ENCODE measurements around the gene UPF2. TPM values are rescaled to one million over a fixed set of nuclear protein-coding genes. Genes with fewer than 3 reads are reported as not detected.

Gene UPF2
- total and polyA plus RNA-seq, 4 donors: 6.6 to 19.6 (median 16.4) TPM

GRCh38 chr10:12006671-12007070 is 35.9 kb downstream of the UPF2 start (continued):
- TF ChIP-seq ATF3 (IDR thresholded peaks at IDR 0.05): no peak
- TF ChIP-seq RAD21 (IDR thresholded peaks at IDR 0.05): no peak
- TF ChIP-seq MAX (IDR thresholded peaks at IDR 0.05): no peak
- no peak for TF ChIP-seq EGR1 (IDR thresholded peaks at IDR 0.05; ENCODE audit: low read depth in 2 of 2)
- TF ChIP-seq FOXA1 (IDR thresholded peaks at IDR 0.05): no peak
- no peak for TF ChIP-seq TAF1 (conservative IDR thresholded peaks at IDR 0.05)

- Histone ChIP-seq H3K27me3 (ENCODE audit: control insufficient read depth in 4 of 4, insufficient read depth in 4 of 4, low read length in 3 of 4) (no peaks in the 10 kb centered on the region), H3K36me3 (ENCODE audit: control insufficient read depth in 4 of 4, insufficient read depth in 3 of 4, low read depth in 1 of 4, low read length in 3 of 4) (peaks cover 3 to 24% (median 15%) of the 10 kb centered on the region in 4 donors), H3K4me3 (ENCODE audit: low read depth in 1 of 3, low read length in 3 of 3) (no peak overlapping the region), H3K9ac (ENCODE audit: low read depth in 1 of 2, low read length in 2 of 2) (no peak overlapping the region), H3K4me1 (ENCODE audit: control insufficient read depth in 4 of 4, insufficient read depth in 4 of 4, low read length in 3 of 4) (peaks cover 2 to 7% (median 2%) of the 10 kb centered on the region in 4 donors), H3K9me3 (ENCODE audit: control insufficient read depth in 4 of 4, low read length in 3 of 4) (no peaks in the 10 kb centered on the region), H3K27ac (ENCODE audit: low read depth in 1 of 2, low read length in 2 of 2) (no peak overlapping the region)
- no peak for TF ChIP-seq EGR1 (IDR thresholded peaks at IDR 0.05; ENCODE audit: low read depth in 2 of 2)
- DNase-seq (ENCODE audit: low spot score): no peak
- WGBS: 75% methylated on average over 6 of the region's 6 CpGs
Observed at GRCh38 chr10:11993834-11994468, 48.7 kb downstream of the UPF2 start.

DNA sequence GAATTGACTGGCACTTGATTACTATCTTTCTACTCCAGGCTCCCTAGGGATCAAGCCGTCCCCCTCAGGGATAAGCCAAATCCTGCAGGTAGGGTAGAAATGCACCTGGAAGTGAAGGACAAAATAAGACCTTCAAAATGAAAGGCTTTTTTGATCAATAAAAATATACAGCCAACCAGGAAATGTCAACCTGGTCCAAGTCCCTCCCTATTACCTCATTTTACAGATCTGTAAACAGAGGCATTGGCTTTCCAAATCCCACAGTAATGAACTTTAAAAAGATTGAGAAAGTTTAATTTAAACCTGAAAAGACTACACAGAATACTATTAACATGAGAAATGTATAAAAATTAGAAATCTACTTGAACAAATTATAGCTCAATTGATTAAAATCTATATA is 53.7 kb downstream of the UPF2 start:
- Histone ChIP-seq H3K9ac (ENCODE audit: low read depth in 1 of 2, low read length in 2 of 2) (no peak overlapping the region), H3K27me3 (ENCODE audit: control insufficient read depth in 4 of 4, insufficient read depth in 4 of 4, low read length in 3 of 4) (no peaks in the 10 kb centered on the region), H3K9me3 (ENCODE audit: control insufficient read depth in 4 of 4, low read length in 3 of 4) (no peaks in the 10 kb centered on the region), H3K27ac (ENCODE audit: low read depth in 1 of 2, low read length in 2 of 2) (peak overlapping the region; percentile 58 to 77), H3K4me3 (ENCODE audit: low read depth in 1 of 3, low read length in 3 of 3) (no peak overlapping the region), H3K4me1 (ENCODE audit: control insufficient read depth in 4 of 4, insufficient read depth in 4 of 4, low read length in 3 of 4) (peaks cover 6 to 17% (median 9%) of the 10 kb centered on the region in 4 donors), H3K36me3 (ENCODE audit: control insufficient read depth in 4 of 4, insufficient read depth in 3 of 4, low read depth in 1 of 4, low read length in 3 of 4) (peaks cover 0 to 5% (median 3%) of the 10 kb centered on the region in 4 donors)
- 62% methylated on average over 1 of the region's 1 CpG for WGBS
- DNase-seq (ENCODE audit: low spot score): no peak
- TF ChIP-seq FOXA2 (IDR thresholded peaks at IDR 0.05) (peak; percentile 55), NR2F2 (IDR thresholded peaks at IDR 0.05) (no peak), CTCF (IDR thresholded peaks at IDR 0.05; ENCODE audit: low read depth, low read length, missing input control) (no peak), REST (IDR thresholded peaks at IDR 0.05) (no peak), ATF3 (IDR thresholded peaks at IDR 0.05) (no peak), HNF4G (IDR thresholded peaks at IDR 0.05) (no peak), ZBTB33 (IDR thresholded peaks at IDR 0.05) (no peak), FOXA1 (IDR thresholded peaks at IDR 0.05) (no peak), YY1 (IDR thresholded peaks at IDR 0.05) (peak; percentile 11), MAX (IDR thresholded peaks at IDR 0.05) (no peak), EGR1 (IDR thresholded peaks at IDR 0.05; ENCODE audit: low read depth in 2 of 2) (no peak), SP1 (IDR thresholded peaks at IDR 0.05) (no peak), JUND (IDR thresholded peaks at IDR 0.05) (peak in 1 of 2 donors; percentile 19), GABPA (IDR thresholded peaks at IDR 0.05 in 1 of 2, conservative IDR thresholded peaks at IDR 0.05 in 1 of 2) (no peak), RXRA (IDR thresholded peaks at IDR 0.05) (peak in 1 of 2 donors; percentile 43), HNF4A (conservative IDR thresholded peaks at IDR 0.05) (peak in 1 of 2 donors; percentile 28), RAD21 (IDR thresholded peaks at IDR 0.05) (peak in 1 of 2 donors; percentile 16), TAF1 (conservative IDR thresholded peaks at IDR 0.05) (no peak)
